Stimulated activated CD8-positive, alpha-beta memory T cell treated with anti-CD3 and anti-CD28 coated beads, Interleukin-12 subunit alpha, Interleukin-12 subunit beta, amount 100 ng/mL, for 24 hours (primary cell): ENCODE measurements around the gene PRR27.

Source experiments
- DNase-seq: peaks from one replicate; pipeline ENCODE4 v3.0.0-alpha.2; 2020; ENCODE audit errors: extremely low read depth

The PRR27 gene

DNA sequence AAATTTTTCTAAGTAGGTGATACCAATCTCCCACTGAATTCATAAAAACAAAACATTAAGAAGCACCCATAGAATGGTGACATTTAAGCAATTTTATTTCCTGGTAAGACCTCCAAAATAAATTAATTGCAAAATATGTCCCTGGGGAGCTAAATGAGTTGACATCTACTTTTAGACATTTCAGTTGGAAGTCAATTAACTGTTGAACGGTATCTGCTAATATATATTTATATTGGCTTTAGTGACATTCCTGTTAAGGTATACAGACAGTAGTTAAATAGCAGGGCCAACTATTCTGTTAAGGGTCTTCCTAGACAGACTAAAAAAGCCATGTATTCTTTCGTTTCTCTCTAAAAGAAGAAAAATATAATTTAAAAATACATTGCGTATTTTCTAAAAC is at the start of gene PRR27:
TSS of gene PRR27 (plus strand) at position 301 of the 400 bp plus-strand sequence. CDS start 139 bp downstream, outside the sequence.
- DNase-seq: no peak

DNA sequence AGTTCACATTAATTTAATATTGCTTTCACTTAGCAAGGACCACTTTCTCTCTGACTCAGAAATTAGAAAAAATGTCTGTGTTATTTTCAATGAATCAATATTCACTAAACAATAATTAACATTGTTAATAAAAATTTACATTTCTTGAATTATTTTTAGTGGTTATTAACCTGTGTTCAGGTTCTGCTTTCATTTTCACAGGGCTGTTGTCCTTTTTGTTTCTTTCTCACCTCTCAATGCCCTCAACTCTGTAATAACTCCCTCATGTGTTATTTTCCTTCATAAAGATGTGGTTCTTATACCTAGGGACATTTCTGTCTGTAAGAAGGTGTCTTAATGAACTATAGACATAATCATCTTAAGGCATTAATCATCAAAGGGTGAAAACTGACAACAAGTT is 43.1 kb upstream of the PRR27 start:
- no peak for DNase-seq

DNA sequence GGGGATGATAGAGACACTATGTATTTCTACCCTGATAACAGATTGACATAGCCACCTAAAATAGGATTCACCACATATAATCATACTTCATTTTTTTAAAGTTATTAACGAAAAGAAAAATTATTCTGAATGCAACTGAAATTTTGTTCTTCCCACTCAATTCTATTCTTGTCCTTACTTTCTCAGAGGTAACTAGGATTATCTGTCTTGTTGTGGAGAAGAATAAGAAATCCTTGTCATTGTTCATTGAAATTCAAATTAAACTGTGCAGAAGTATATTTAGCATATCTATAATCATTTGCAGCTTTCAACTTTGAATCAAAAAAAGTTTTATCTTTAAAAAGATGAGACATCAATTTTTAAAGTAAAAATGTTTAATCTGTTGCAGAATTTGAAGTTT is 40.4 kb upstream of the PRR27 start:
- DNase-seq: no peak

DNA sequence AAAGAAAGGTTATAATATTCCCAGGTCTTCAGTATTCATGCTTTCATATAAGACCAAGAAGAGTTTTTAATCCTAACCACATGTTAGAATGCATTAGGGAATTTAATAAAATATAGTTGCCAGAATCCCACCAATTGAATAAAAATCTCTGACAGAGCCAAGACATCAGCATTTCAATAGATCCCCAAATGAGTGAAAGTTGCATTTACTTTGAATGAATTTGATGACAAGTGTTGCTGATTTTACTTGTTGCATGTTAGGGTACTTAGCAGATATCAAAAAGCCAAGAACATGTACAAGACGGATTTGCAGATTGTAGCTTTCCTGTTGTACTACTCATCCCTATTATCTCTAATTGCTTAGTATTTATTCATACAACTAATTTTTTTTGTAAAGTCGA is 39.9 kb upstream of the PRR27 start:
- DNase-seq: no peak

DNA sequence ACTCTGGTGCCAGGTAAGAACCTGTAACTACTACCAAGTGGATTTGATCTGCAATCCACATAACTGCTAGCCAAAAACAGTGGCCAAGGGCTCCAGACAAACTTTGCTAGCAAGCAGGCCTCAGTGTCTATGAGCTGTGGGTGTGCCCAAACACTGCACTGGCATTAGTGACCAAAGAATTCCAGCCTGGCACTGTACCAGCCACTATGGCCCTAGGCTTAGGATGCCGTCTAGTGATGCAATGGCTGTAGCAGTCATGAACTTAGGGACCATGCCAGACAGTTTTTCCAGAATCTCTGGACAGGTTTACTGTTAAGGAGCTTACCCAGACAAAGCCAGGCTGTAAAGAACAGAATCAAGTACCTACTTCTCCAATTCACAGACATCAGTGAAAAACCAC is 33.7 kb upstream of the PRR27 start:
- no peak for DNase-seq

DNA sequence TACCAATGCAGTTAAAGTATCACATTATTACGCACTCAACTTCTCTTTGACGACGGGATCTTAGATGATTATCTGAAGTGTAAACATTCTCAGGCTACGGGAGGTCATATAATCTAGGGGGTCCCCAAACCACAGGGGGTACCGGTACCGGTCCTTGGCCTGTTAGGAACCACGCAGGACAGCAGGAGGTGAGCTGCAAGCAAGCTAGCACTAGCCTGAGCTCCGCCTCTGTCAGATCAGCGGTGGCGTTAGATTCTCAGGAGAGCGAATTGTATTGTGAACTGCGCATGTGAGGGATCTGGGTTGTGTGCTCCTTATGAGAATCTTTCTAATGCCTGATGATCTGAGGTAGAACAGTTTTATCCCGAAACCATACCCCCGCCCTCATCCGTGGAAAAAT is 20.6 kb upstream of the PRR27 start:
- no peak for DNase-seq

DNA sequence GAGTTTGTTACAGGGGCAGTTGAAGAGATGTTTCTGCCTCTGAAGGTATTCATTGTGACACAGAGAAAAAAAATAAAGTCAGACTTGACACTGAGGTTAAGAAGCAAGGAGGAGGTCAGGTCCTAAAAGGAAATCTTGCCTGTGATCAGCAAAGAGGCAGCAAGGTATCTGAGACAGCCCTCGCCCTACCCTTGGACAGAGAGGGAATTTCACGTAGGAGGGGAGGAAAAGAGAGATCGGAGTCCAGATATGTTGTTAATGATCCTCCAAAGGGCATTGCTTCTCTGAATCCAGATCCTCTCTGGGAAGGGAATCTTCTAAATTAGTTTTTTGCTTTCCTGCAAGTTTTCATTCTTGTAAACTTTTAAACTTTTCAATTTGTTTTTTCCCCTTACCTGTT is 15.3 kb upstream of the PRR27 start:
- no peak for DNase-seq

DNA sequence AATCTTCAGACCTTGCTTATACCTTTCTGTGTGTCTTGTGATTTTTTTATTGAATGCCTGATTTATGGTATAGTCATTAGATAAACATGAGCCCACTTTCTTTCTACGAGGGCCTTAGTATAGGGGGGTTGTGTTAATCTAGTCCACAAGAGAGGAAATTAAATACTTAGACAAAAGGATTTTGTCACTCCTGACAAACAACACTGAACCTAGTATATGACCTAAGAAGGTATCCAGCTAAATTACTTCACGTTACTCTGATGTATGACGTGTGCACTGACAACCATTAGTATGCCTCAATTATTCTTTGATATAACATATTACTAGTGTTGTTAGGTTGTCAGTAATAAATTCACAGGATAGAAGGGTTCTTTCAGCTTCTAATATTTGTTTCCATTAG is 2.8 kb upstream of the PRR27 start:
- no peak for DNase-seq

DNA sequence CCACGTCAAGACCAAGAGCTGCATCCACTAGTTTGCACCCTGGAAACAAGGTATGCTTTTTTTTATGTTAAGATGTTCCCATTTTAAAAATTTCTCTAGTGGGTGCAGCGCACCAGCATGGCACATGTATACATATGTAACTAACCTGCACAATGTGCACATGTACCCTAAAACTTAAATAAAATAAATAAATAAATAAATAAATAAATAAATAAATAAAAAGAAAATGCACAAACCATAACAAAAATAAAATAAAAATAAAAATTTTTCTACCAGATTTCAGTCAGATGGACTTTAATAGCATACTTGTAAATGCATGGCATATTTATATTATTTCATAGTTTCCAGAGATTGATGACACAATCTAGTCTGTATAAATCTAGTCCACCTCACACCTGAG is 1.9 kb upstream of the PRR27 start:
- no peak for DNase-seq

DNA sequence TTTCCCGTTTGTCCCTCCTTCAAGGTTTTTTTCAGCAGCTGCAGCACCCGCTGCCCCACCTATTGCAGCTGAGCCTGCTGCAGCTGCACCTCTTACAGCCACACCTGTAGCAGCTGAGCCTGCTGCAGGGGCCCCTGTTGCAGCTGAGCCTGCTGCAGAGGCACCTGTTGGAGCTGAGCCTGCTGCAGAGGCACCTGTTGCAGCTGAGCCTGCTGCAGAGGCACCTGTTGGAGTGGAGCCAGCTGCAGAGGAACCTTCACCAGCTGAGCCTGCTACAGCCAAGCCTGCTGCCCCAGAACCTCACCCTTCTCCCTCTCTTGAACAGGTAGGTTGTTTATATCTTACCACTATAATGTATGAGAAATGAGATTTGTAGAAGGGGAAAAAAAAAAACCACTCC is 4.5 kb downstream of the PRR27 start:
- DNase-seq: no peak

DNA sequence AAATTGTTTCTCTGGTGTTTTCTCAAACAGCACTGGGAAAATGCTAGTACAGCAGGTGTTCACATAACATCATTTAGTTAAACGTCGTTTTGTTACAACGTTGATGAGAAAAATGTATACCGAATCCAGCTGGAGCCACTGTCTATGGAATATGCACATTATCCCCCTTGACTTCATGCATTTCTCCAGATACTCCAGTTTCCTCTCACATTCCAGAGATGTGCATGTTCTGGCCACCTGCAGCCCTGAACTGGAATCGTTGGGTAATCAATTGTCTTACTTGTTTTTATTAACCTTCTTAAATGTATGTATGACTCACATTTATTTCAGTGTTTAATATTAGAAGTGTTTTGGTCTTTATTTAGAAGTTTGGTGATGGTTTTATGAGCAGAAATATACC is 23.1 kb downstream of the PRR27 start:
- no peak for DNase-seq

DNA sequence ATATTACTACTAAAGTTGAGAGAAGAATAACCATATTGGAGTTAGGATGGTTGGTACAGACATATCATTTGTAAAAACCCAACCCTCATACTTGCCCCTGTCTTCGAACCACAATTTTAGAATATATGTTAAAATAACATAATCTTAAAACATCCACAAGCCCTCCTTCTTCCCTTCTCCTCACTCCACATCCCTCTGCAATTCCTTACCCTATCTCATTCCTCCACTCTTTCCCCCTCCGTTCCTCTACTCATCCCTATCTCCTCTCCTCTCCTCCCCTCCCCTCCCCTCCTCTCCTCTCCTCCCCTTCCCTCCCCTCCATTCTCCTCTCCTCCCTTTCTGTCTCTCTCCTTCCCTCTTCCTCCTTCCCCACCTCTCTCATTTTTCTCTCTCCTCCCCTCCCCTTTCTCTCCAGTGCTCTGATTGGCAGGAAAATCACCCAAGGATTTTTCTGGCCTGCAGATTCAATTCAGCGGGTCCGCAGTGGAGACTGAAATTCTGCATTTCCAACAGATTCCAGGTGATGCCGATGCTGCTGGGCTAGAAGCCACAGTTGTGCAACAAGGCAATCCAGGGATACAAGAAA is 24.1 kb downstream of the PRR27 start:
- DNase-seq: no peak

DNA sequence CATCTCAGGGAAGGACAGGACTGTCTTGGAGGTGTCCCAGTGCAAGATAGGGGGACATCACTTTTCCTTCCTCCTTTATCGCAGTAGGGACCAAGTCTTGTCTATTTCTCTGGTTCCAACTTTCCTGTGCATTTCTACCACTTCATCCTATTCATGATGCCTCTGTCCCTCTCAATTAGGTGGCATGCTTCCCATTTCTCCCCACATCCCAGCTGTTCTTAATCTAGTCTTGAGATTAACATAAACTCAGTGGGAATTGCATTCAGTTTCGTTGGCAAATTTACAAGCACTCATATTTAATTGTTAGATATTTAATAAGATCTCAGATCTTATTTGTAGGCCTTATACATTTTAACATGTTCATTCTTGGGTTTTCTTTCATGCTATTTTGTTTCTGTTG is 25.8 kb downstream of the PRR27 start:
- no peak for DNase-seq

DNA sequence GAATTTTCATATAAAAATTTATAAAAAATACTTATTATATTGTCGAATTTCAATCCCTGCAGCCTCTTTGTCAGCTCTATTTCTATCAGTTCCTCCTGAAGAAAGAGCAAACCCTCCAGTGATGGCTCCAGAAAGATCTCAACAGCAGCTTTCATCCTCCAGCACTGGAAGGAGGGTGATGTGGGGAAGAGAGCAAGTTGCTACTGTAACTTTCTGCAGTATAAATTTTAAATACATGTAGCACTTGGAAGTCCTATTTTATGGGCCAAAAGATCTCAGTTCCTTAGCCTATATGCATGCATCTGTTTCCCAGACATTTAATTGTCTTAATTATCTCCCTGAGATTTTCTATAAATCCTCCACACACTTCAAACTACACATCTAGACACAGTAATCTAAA is 27.8 kb downstream of the PRR27 start:
- DNase-seq: no peak

DNA sequence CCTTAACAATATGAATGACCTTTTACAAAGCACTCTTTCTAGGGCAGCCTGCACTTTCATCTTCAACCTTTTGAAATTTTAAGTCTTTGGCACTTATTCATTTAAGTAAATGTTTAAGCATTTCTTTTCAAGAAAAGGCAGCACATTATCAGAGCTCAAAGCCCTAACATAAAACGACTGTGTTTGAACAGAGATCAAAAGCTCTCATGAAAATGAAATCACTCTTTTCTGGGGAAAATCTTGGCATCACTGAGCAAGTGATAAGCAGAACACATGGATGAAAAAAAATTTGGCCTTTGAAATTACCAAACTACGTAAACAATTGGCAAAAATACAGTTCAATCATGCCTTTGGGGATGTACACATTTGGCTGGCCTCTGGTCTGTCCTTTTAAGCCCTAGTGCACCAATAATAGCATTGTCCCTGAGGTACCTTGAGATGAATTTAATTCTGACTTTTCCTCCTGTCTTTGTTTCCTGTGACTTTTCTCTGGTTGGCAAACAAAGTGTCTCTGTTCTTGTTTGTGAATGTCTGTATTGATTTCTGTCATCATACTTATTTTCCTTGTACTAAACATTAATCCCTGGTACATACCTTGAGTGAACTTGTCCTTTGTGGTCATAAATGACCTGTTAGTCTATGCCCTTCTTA is 28.6 kb downstream of the PRR27 start:
- DNase-seq: no peak

DNA sequence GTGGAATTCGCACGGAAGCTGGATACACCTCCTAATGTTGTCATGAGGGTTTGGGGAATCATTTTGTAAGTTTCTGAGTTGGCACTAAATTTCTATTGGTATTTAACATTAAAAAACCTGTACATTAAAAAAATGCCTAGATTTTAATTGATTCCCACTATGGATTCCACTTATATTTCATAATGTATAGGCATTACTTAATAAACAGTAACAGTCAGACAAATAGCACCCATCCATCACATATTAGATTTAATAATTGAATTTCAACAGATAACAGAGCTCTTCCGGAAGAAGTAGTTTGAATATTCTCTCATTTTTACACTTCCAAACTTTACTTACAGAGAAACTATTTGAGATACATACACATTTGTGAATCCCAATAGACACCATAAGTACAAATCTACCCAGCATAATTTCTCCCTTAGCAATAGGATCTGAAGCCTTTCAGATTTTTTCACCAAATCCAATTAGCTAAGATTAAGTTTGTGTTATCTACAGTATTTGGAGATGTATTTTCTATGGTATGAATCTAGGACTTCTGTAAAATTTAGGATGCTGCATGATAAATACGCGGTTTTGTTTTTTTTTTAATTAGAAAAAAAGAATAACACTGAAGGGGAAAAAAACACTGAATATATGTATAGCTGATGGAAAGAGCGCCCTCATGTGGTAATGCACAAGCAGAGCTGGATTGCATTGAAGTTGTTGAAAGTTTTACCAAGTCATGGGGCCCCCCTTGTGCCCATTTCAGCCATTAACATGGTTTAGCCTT is 29.3 kb downstream of the PRR27 start:
- DNase-seq: no peak

DNA sequence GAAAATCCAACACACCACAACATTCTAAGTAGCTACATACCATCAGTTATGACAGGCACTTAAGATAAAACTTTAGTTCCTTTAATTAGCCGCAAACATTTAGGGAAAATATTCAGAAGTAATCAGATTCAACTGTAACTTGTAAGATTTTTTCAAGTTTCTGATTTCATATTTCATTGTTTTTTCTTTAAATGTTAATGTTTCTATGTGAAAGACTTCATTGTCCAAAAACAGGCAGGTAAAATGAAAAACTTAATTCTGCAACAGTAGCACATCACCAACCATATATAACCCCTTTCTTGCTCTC is 29.9 kb downstream of the PRR27 start:
- DNase-seq: no peak

DNA sequence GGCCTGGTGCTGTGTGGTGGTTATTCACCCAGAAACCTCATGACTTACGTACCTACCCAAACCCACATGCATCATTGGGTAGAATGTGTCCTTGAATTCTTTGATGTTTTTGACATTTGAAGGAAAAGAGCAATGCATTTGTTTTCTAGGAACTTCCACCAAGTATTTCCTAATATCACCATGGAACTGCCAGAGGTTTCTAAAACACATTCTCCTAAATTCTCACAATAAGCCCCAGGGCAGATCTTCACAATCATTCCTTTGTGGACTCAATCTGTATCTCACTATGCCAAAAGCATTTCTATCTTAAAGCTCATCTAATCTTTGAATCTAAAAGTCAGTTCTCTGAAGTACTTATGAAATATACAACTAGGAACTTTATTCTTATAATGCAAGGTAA is 33.2 kb downstream of the PRR27 start:
- no peak for DNase-seq

DNA sequence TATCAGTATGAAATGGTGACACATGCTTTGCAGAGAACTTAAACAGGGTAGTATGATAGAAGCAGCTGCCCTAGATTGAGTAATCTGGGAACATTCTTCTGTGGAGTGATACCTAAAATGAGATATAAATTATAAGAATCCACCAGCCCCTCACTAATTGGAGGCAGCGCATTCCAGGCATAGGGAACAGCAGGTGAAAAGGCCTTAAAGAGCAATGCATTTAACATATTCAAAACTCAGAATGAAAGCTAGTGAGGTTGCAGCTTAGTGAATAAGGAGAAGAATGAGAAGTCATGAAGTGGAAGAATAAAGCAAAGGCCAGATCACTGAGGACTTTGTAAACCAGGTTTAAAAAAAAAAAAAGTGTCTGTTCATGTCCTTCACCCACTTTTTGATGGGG is 36.5 kb downstream of the PRR27 start:
- DNase-seq: no peak

DNA sequence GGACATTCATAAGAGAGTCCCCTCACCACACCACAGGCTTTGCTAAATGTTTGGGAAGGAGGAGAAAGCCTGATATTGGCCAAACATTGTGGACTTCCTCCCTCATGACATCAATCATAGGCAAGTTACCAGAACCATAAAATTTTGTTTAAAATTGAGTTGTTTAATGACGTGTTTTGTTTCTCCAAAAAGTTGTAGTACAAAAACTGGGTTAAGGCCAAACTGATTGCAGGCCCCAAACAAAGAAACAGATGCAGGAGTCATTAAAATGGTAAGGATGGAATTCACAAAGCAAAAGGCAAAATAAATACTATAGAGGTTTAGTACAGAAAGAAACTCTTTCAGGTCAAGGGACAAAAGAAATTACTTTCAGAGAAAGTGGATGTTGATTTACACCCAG is 37.6 kb downstream of the PRR27 start:
- no peak for DNase-seq

DNA sequence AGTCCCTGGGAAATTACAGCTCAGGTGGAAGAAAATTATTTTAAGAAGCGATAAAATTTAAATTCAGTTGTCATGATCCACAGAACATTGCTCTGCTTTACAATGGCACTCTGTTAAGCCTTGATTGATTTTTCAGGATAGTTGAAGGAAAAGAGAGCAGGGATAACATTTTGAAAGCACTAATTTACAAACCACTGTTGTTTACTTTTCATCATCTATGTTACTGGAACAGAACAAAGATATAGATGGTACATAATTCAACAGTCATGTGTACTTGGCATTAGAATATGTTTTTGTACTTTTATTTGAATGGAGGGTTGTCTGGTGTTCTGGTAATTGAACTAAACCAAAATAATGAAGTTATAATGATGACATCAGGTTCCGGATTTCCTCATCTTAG is 38.9 kb downstream of the PRR27 start:
- no peak for DNase-seq

DNA sequence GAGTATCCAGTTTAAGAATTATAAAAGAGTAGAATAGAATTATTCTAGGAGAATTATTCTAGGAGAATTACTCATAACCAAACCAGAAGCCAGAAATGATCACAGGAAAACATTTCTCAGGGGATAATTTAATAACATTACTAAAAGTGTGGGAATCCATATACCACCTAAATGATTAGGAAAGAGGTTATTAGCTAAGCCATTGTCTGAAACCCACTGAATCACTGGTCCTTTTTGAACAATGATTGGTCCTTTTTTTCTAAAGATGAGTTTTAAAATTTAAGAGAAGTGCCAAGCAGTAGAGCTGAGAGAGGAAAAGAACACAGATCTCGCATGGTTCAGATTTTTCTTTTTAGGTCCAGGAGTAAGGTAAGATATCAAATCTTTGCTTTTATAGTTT is 41.4 kb downstream of the PRR27 start, which contains the start of gene ODAM:
TSS of gene ODAM (plus strand) at position 301 of the 400 bp plus-strand sequence. CDS start 819 bp downstream, outside the sequence.
- no peak for DNase-seq

DNA sequence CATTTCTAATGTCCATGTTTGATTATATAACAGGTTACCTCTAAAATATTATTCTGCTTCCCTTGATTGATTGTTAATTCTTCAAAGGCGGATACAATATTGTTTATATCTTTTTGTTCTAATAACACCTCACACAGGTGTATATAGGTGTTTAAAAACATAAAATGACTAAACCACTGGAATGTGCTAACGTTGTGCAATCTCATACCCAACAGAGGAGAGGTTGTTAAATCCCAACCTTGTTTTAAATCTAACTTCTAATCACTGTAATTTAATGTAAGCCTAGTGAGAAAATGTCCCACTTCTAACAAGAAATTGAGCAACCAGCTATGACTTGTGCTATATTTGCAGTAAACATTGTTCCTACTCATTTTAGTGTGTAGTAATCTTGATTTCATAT is 42.8 kb downstream of the PRR27 start:
- no peak for DNase-seq
